Activated CD4-positive, alpha-beta memory T cell treated with anti-CD3 and anti-CD28 coated beads, Interleukin-2, amount 10 ng/mL, durations not matched to agents 7 days and 5 days (primary cell): ENCODE measurements around the gene POLR3B. TPM values are rescaled to one million over a fixed set of nuclear protein-coding genes. Genes with fewer than 3 reads are reported as not detected.

Source experiments
- CTCF ChIA-PET: fragments of 350-600 bp; sonication (Branson Sonifier 250); formaldehyde crosslinking; loops from one replicate; lab custom pipeline; 2021; ENCODE audit warnings: antibody characterized with exemption, inconsistent platforms; lab: Charles Lee
- POLR2A ChIA-PET: fragments of 350-600 bp; sonication (Branson Sonifier 250); formaldehyde crosslinking; loops from one replicate; lab custom pipeline; 2021; ENCODE audit warnings: antibody characterized with exemption; lab: Charles Lee
- DNase-seq: peaks from one replicate; pipeline ENCODE4 v3.0.0-alpha.2; 2020
- H3K27ac Mint-ChIP-seq: one replicate; pipeline ENCODE4 v1.8.0; 2021; ENCODE audit warnings: mild to moderate bottlenecking, mixed read lengths
- H3K27me3 Mint-ChIP-seq: one replicate; pipeline ENCODE4 v1.8.0; 2021; ENCODE audit warnings: mixed read lengths
- H3K36me3 Mint-ChIP-seq: one replicate; pipeline ENCODE4 v1.8.0; 2021; ENCODE audit warnings: low read depth, mixed read lengths
- H3K4me1 Mint-ChIP-seq: one replicate; pipeline ENCODE4 v1.8.0; 2021; ENCODE audit warnings: mixed read lengths
- H3K4me3 Mint-ChIP-seq: one replicate; pipeline ENCODE4 v1.8.0; 2021; ENCODE audit warnings: mild to moderate bottlenecking, mixed read lengths
- H3K9me3 Mint-ChIP-seq: one replicate; pipeline ENCODE4 v1.8.0; 2021; ENCODE audit warnings: mixed read lengths
- total RNA-seq, 2 experiments: library from RNA; stranded (reverse); gene quantifications; one replicate each; pipeline ENCODE4 v1.2.3, GENCODE V29; 2021

Gene POLR3B
- total RNA-seq, 2 experiments from 2014 or later = 3.7 to 4.4 TPM

- ChIA-PET CTCF (interaction anchor here (0.6 to 3.5 kb wide), 4 partner anchors 10 to 531 kb away, joined by 3 to 24 read pairs (median 10); partner anchors contain the start of gene POLR3B), POLR2A (no interaction called here)
- Mint-ChIP-seq H3K4me3 (no peak overlapping the region), H3K36me3 (peaks cover 7% of the 10 kb centered on the region), H3K27me3 (no peaks in the 10 kb centered on the region), H3K9me3 (no peaks in the 10 kb centered on the region), H3K4me1 (peaks cover 5% of the 10 kb centered on the region), H3K27ac (no peak overlapping the region)
- DNase-seq = no peak
Observed at GRCh38 chr12:106387848-106388377, 30.4 kb downstream of the POLR3B start.

- Mint-ChIP-seq H3K27ac (no peak overlapping the region), H3K36me3 (peaks cover 5% of the 10 kb centered on the region), H3K9me3 (no peaks in the 10 kb centered on the region), H3K4me1 (no peaks in the 10 kb centered on the region), H3K27me3 (no peaks in the 10 kb centered on the region), H3K4me3 (no peak overlapping the region)
- POLR2A ChIA-PET = no interaction called here
- CTCF ChIA-PET = interaction anchor here (3.3 kb wide), 1 partner anchor 530 kb away, joined by 24 read pairs; no protein-coding TSS in a partner anchor
- DNase-seq = no peak
Observed at GRCh38 chr12:106389151-106389550, 31.6 kb downstream of the POLR3B start.

GRCh38 chr12:106392759-106393158 is 35.2 kb downstream of the POLR3B start:
- ChIA-PET POLR2A (no interaction called here), CTCF (no interaction called here)
- Mint-ChIP-seq H3K4me3 (no peak overlapping the region), H3K27ac (no peak overlapping the region), H3K36me3 (peaks cover 15% of the 10 kb centered on the region), H3K4me1 (no peaks in the 10 kb centered on the region), H3K9me3 (no peaks in the 10 kb centered on the region), H3K27me3 (no peaks in the 10 kb centered on the region)
- DNase-seq = no peak

DNA sequence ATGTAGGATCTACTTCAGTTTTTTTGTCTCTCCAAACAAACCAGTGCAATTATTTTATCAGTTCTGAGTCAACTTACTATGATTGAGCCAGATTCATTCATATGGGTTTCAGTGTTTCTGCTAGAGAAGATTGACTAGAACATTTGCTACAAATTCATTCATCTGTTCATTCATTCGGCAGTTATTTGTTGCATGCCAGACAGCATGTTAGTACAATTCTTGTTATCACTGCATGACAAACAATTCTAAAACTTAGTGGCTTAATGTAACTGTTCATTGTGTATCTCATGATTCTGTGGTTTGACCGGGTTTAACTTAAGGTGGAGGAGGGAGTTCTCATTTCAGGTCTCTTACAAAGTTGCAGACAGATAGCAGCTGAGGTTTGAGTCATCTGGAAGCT is 52.3 kb downstream of the POLR3B start:
- no peaks in the 10 kb centered on the region for H3K9me3 Mint-ChIP-seq
- POLR2A ChIA-PET = no interaction called here
- CTCF ChIA-PET = no interaction called here
- no peak overlapping the region for H3K4me3 Mint-ChIP-seq
- H3K4me1 Mint-ChIP-seq = no peaks in the 10 kb centered on the region
- peaks cover 7% of the 10 kb centered on the region for H3K36me3 Mint-ChIP-seq
- no peak for DNase-seq
- H3K27ac Mint-ChIP-seq = no peak overlapping the region
- no peaks in the 10 kb centered on the region for H3K27me3 Mint-ChIP-seq

GRCh38 chr12:106412563-106412962 is 55.0 kb downstream of the POLR3B start:
- Mint-ChIP-seq H3K27ac (no peak overlapping the region), H3K4me1 (no peaks in the 10 kb centered on the region), H3K9me3 (no peaks in the 10 kb centered on the region), H3K36me3 (peaks cover 10% of the 10 kb centered on the region), H3K4me3 (no peak overlapping the region), H3K27me3 (no peaks in the 10 kb centered on the region)
- DNase-seq = no peak
- CTCF ChIA-PET = no interaction called here
- POLR2A ChIA-PET = no interaction called here

DNA sequence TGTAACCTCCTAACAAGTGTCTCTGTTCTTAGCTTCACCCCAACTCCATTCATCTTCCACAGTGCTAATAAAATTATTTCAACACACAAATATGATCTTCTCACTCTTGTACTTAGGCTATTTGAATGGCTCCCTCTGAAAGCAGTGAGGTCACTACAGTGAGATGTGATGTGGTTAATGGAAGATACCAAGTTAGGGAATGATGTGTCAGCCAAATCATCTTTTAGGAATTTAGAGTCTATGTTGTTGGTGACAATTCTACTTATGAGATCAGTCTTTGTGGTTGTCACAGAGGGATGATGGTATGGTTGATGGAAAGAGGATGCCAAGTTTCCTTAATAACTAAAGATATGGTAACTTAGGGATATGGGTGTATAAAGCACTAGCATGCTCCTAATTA is 57.6 kb downstream of the POLR3B start:
- ChIA-PET POLR2A (no interaction called here), CTCF (no interaction called here)
- Mint-ChIP-seq H3K9me3 (no peaks in the 10 kb centered on the region), H3K4me3 (no peak overlapping the region), H3K27me3 (no peaks in the 10 kb centered on the region), H3K36me3 (peaks cover 10% of the 10 kb centered on the region), H3K4me1 (no peaks in the 10 kb centered on the region), H3K27ac (no peak overlapping the region)
- DNase-seq = no peak

DNA sequence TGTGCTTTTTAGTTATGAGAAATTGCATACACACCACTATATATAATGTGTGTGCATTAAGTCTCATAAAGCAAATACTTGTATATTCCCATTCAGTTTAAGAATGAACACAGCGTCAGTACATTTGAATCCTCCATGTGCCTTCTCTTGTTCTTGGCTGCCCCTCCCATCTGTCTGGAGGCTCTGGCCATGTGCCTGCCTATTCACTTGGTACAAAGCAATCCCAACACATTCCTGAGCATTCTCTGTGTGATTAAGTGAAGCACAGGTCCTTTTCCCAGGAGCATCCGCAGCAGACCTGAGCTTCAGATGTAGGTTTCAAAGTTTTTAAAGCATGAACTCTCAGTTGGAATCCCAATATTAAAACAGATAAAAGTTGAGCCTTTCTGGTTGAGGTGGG is 58.7 kb downstream of the POLR3B start:
- H3K4me1 Mint-ChIP-seq = no peaks in the 10 kb centered on the region
- H3K36me3 Mint-ChIP-seq = peaks cover 10% of the 10 kb centered on the region
- DNase-seq = no peak
- ChIA-PET POLR2A (no interaction called here), CTCF (interaction anchor here (0.6 kb wide), 1 partner anchor 36 kb away, joined by 4 read pairs; no protein-coding TSS in a partner anchor)
- no peak overlapping the region for H3K4me3 Mint-ChIP-seq
- no peaks in the 10 kb centered on the region for H3K27me3 Mint-ChIP-seq
- H3K9me3 Mint-ChIP-seq = no peaks in the 10 kb centered on the region
- H3K27ac Mint-ChIP-seq = no peak overlapping the region

DNA sequence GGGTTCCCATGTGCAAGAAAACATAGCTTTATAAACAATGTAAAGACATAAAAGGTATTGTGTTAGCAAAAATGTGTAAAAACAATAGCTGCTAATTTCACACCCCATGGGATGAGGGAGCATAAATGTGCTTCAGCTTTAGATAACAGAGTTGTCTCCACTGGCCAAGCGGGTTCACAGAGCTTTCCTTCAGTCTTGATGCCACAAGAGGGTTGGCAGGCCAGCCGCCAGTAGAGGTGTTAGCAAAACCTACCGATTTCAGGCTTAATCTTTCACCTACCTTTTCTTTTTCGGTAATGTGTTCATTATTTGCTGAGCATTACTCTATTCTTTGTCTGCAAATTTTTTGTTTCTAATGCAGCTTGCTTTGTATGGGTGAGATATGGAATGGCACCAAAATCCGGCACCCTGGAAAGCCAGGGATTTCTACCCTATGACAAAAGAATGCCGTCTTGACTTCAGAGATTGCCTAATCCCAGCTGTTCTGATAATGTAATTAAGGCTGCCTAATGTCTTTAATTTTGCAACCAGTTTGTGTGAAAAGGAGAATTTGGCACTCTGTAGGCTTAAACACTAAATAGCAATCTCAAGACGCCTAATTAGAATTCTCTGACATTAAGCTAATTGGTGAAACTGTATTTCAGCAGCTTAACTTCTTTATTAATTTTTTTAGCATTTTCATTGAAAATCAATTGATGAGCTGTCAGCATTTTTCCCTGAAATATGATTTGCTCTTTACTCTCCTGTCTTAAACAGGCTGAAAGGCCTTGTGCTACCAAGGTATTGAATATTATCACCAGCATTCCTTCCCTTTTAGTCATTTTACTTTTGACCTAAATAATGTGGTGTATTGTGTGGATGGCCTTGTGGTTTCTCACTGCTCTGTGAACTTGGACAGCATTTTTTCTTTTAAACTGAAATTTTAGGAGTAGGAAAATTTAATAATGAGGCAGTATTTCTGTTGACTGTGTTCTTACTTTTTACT is 60.7 kb downstream of the POLR3B start:
- no peak for DNase-seq
- peaks cover 10% of the 10 kb centered on the region for H3K36me3 Mint-ChIP-seq
- H3K9me3 Mint-ChIP-seq = no peaks in the 10 kb centered on the region
- no peaks in the 10 kb centered on the region for H3K27me3 Mint-ChIP-seq
- ChIA-PET CTCF (interaction anchor here (1.0 kb wide), 1 partner anchor 424 kb away, joined by 6 read pairs; no protein-coding TSS in a partner anchor), POLR2A (interaction anchor here (1.2 kb wide), 1 partner anchor 36 kb away, joined by 3 read pairs; no protein-coding TSS in a partner anchor)
- H3K4me1 Mint-ChIP-seq = no peaks in the 10 kb centered on the region
- H3K4me3 Mint-ChIP-seq = no peak overlapping the region
- H3K27ac Mint-ChIP-seq = no peak overlapping the region

GRCh38 chr12:106418970-106419369 is 61.4 kb downstream of the POLR3B start:
- no peaks in the 10 kb centered on the region for H3K9me3 Mint-ChIP-seq
- H3K27ac Mint-ChIP-seq = no peak overlapping the region
- peaks cover 10% of the 10 kb centered on the region for H3K36me3 Mint-ChIP-seq
- ChIA-PET POLR2A (no interaction called here), CTCF (interaction anchor here (0.6 to 1.0 kb wide), 2 partner anchors 35 to 423 kb away, joined by 3 to 6 read pairs; no protein-coding TSS in a partner anchor)
- H3K4me3 Mint-ChIP-seq = no peak overlapping the region
- H3K27me3 Mint-ChIP-seq = no peaks in the 10 kb centered on the region
- no peak for DNase-seq
- no peaks in the 10 kb centered on the region for H3K4me1 Mint-ChIP-seq

GRCh38 chr12:106423291-106423690 is 65.7 kb downstream of the POLR3B start:
- no peaks in the 10 kb centered on the region for H3K36me3 Mint-ChIP-seq
- ChIA-PET POLR2A (no interaction called here), CTCF (no interaction called here)
- no peaks in the 10 kb centered on the region for H3K4me1 Mint-ChIP-seq
- no peaks in the 10 kb centered on the region for H3K9me3 Mint-ChIP-seq
- DNase-seq = no peak
- no peak overlapping the region for H3K27ac Mint-ChIP-seq
- H3K27me3 Mint-ChIP-seq = no peaks in the 10 kb centered on the region
- H3K4me3 Mint-ChIP-seq = no peak overlapping the region

DNA sequence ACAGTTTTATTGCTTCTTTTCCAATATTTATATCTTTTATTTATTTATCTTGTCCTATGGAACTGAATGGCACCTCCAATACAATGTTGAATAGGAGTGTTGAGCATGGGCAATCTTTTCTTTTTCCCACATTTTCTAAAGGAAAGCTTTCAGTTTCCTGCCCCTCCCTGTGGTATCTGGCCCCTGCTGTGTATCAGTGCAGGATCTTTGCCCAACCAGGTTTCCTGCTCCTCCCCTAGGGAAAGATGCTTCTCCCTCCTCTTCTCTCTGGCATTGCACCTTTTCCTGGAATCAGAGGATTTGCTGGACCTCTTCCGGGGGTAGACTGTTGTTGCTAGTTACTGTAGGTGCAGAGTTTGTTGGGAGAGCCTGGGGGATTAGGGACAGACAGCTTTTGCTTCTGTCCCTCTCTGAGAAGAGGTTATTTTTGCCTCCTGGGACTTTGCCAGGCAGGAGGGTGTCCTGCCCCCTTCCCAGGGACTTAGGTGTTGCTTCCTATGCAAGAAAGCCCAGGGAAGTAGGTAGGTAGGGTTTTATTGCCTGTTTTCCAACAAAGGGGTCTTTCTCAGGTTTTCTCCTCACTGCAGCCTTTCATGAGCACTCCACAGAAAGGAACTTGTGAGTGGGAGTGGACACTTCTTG is 67.6 kb downstream of the POLR3B start:
- H3K27ac Mint-ChIP-seq = no peak overlapping the region
- H3K36me3 Mint-ChIP-seq = no peaks in the 10 kb centered on the region
- no peaks in the 10 kb centered on the region for H3K9me3 Mint-ChIP-seq
- no peaks in the 10 kb centered on the region for H3K4me1 Mint-ChIP-seq
- no peak for DNase-seq
- no peak overlapping the region for H3K4me3 Mint-ChIP-seq
- H3K27me3 Mint-ChIP-seq = no peaks in the 10 kb centered on the region
- ChIA-PET POLR2A (no interaction called here), CTCF (no interaction called here)

DNA sequence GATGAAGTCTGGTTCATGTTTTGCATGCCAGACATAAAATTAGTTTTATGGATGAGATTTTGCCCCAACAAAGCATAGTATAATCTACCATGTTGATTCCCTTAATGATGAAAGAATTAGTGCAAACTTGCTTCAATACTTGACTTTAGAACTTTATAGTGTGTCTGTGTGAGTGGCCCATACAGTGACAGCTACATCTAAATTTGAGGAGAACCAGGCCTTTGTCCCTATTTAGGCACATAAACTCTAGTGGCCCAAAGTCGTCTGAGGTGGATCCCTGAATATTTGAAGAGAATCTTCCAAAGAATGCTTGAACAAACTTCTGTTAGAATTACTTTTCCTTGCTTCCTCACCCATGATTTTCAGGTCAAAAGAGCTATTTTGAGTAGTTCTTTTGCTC is 70.4 kb downstream of the POLR3B start:
- Mint-ChIP-seq H3K27me3 (no peaks in the 10 kb centered on the region), H3K4me1 (no peaks in the 10 kb centered on the region), H3K4me3 (no peak overlapping the region), H3K36me3 (no peaks in the 10 kb centered on the region), H3K27ac (no peak overlapping the region), H3K9me3 (no peaks in the 10 kb centered on the region)
- ChIA-PET CTCF (no interaction called here), POLR2A (no interaction called here)
- no peak for DNase-seq

DNA sequence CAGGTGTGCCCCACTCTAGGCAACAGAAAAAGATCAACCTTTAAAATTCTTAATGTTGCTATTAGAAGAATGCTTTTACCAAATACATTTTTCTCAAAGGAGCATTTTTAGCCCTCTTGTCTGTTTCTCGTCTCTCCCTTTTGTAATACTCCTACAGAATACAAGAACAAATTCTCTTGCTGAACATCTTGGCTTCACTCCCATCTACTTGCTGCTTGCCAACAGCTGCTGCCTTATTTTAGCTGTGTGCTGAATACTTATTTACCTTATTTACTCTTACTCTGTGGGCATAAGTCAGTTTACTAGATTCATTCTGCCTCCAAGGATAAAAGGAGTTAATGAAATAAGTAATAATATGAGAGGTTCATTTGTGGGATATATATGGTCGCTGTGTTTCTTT is 70.8 kb downstream of the POLR3B start:
- Mint-ChIP-seq H3K9me3 (no peaks in the 10 kb centered on the region), H3K4me1 (no peaks in the 10 kb centered on the region), H3K4me3 (no peak overlapping the region), H3K27ac (no peak overlapping the region), H3K36me3 (no peaks in the 10 kb centered on the region), H3K27me3 (no peaks in the 10 kb centered on the region)
- no peak for DNase-seq
- ChIA-PET POLR2A (no interaction called here), CTCF (no interaction called here)
